SK-N-SH treated with all-trans-retinoic acid at 6 μM for 48 hours (cell line): Measurements from ENCODE around the gene TPST2.
A peak's percentile ranks its signal among the peaks of the same experiment; 100 is the strongest.

Experiments used
- ATAC-seq: fragments of 200-7000 bp; cut with Tn5 transposase; 3 replicates; pipeline ENCODE4 v1.9.1; 2020; ENCODE audit warnings: mild to moderate bottlenecking, moderate library complexity
- BACH2 ChIP-seq: fragments of 250-450 bp; sonication (Bioruptor Pico); IDR thresholded peaks from 2 replicates; pipeline ENCODE4 v1.9.0; 2021; ENCODE audit warnings: mild to moderate bottlenecking, borderline replicate concordance
- CSDC2 ChIP-seq: fragments of 250-450 bp; sonication (Bioruptor Pico); IDR thresholded peaks from 2 replicates; pipeline ENCODE4 v1.5.0; 2020; ENCODE audit warnings: mild to moderate bottlenecking, moderate library complexity
- ESRRG ChIP-seq: fragments of 250-450 bp; sonication (Bioruptor Pico); IDR thresholded peaks from 2 replicates; pipeline ENCODE4 v1.6.1; 2021; ENCODE audit warnings: mild to moderate bottlenecking
- GLIS3 ChIP-seq: fragments of 250-450 bp; sonication (Bioruptor Pico); IDR thresholded peaks from 2 replicates; pipeline ENCODE4 v1.5.0; 2020; ENCODE audit warnings: mild to moderate bottlenecking, moderate library complexity
- OSR1 ChIP-seq: fragments of 250-450 bp; sonication (Bioruptor Pico); IDR thresholded peaks from 2 replicates; pipeline ENCODE4 v1.8.0; 2022; ENCODE audit warnings: moderate library complexity, mild to moderate bottlenecking, inconsistent platforms
- RARB ChIP-seq: fragments of 250-450 bp; sonication (Bioruptor Pico); IDR thresholded peaks from 2 replicates; pipeline ENCODE4 v1.8.0; 2021; ENCODE audit warnings: mild to moderate bottlenecking, moderate library complexity
- SNAI2 ChIP-seq: fragments of 250-450 bp; sonication (Bioruptor Pico); IDR thresholded peaks from 2 replicates; pipeline ENCODE4 v1.5.0; 2020; ENCODE audit warnings: mild to moderate bottlenecking, moderate library complexity
- TCF4 ChIP-seq: fragments of 250-450 bp; sonication (Bioruptor Pico); IDR thresholded peaks from 2 replicates; pipeline ENCODE4 v1.8.0; 2021; ENCODE audit warnings: mild to moderate bottlenecking, moderate library complexity, borderline replicate concordance
- TOX ChIP-seq: fragments of 250-450 bp; sonication (Bioruptor Pico); IDR thresholded peaks from 2 replicates; pipeline ENCODE4 v1.8.0; 2021; ENCODE audit warnings: mild to moderate bottlenecking, moderate library complexity, borderline replicate concordance
- ZC3H10 ChIP-seq: fragments of 250-450 bp; sonication (Bioruptor Pico); IDR thresholded peaks from 2 replicates; pipeline ENCODE4 v1.5.1; 2021; ENCODE audit warnings: mild to moderate bottlenecking, moderate library complexity
- ZFP3 ChIP-seq: fragments of 250-450 bp; sonication (Bioruptor Pico); IDR thresholded peaks from 2 replicates; pipeline ENCODE4 v1.5.0; 2020; ENCODE audit warnings: mild to moderate bottlenecking, moderate library complexity
- ZNF565 ChIP-seq: fragments of 450-650 bp; formaldehyde crosslinking; conservative IDR thresholded peaks from 2 replicates; pipeline ENCODE4 v1.5.0; 2020; ENCODE audit warnings: low read depth, mild to moderate bottlenecking, moderate library complexity
- ZNF70 ChIP-seq: fragments of 450-650 bp; formaldehyde crosslinking; IDR thresholded peaks from 2 replicates; pipeline ENCODE4 v1.5.0; 2020; ENCODE audit warnings: mild to moderate bottlenecking, moderate library complexity
- ZNF8 ChIP-seq: fragments of 450-650 bp; formaldehyde crosslinking; IDR thresholded peaks from 2 replicates; pipeline ENCODE4 v1.5.0; 2020; ENCODE audit warnings: mild to moderate bottlenecking, moderate library complexity
- TF ChIP-seq, protein P1 (sequence below): fragments of 250-450 bp; sonication (Bioruptor Pico); IDR thresholded peaks from 2 replicates; pipeline ENCODE4 v1.5.1; 2021; ENCODE audit warnings: mild to moderate bottlenecking, moderate library complexity
- TF ChIP-seq, protein P2 (sequence below): fragments of 250-450 bp; sonication (Bioruptor Pico); IDR thresholded peaks from 2 replicates; pipeline ENCODE4 v1.8.0; 2020; ENCODE audit warnings: mild to moderate bottlenecking, moderate library complexity, borderline replicate concordance
- TF ChIP-seq, protein P3 (sequence below): fragments of 250-450 bp; sonication (Bioruptor Pico); IDR thresholded peaks from 2 replicates; pipeline ENCODE4 v1.5.0; 2020; ENCODE audit warnings: mild to moderate bottlenecking, moderate library complexity
- TF ChIP-seq, protein P4 (sequence below): fragments of 250-450 bp; sonication (Bioruptor Pico); IDR thresholded peaks from 2 replicates; pipeline ENCODE4 v1.5.1; 2020; ENCODE audit warnings: low read depth, mild to moderate bottlenecking, moderate library complexity

The TPST2 gene

DNA sequence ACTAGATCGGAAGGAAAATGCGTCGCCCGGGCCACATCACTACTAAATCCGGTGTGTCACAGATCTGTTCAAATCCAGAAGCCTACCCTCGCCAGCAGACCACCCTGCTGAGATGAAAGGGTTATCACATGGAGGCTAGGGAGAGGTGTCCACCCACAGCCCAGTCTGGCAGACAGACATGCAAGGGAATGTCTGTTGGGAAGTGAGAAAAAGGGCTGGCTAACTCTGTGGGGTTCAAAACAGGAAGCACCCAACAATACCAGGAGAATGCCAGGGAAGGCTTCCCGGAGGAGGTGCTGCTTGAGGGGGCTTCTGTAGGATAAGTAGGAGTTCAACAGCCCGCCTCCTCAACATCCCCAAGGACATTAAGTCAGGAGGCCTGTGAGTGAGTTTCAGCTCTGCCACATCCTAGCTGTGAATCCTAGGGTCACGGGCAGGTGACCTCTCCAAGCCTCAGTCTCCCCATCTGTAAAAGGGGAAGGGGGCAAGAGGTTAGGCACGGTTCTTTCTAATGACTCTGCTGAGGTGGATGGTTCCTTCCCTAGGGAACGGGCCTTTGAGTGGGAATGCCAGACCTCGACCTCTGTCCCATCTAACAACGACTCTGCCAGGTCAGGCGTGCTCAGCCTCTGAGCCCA, 1.1 kb downstream of the TPST2 start:
- no peak for ATAC-seq
- TF ChIP-seq ZFP3 (CRISPR knock-in tag) (peak; percentile 99), RARB (no peak), CSDC2 (no peak), SNAI2 (CRISPR knock-in tag) (no peak), ESRRG (CRISPR knock-in tag) (no peak), ZC3H10 (CRISPR knock-in tag) (no peak), ZNF8 (CRISPR knock-in tag) (no peak)

DNA sequence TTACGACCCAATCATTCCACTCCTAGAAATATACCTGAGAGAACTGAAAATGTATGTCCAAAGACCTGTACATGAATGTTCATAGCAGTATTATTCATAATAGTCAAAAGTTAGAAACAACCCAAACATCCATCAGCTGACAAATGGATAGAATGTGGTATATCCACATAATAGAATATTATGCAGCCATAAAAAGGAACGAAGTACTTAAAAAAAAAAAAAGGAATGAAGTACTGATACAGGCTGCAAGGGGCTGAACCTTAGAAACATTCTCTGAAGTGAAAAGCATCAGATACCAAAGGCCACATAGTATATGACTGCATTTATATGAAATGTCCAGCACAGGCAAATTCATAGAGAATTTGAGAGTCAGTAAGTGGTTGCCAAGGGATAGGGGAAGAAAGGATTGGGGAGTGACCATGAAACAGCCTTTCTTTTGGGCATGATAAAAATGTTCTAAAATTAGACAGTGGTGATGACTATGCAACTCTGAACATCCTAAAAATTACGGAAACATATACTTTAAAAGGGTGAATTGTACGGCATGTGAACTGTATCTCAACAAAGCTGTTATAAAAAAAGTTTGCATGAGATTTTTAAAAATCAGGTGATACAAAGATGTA, 1.8 kb downstream of the TPST2 start:
- ATAC-seq: no peak
- TF ChIP-seq ZC3H10 (CRISPR knock-in tag): no peak
- peak; percentile 98 for TF ChIP-seq ZNF8 (CRISPR knock-in tag)

DNA sequence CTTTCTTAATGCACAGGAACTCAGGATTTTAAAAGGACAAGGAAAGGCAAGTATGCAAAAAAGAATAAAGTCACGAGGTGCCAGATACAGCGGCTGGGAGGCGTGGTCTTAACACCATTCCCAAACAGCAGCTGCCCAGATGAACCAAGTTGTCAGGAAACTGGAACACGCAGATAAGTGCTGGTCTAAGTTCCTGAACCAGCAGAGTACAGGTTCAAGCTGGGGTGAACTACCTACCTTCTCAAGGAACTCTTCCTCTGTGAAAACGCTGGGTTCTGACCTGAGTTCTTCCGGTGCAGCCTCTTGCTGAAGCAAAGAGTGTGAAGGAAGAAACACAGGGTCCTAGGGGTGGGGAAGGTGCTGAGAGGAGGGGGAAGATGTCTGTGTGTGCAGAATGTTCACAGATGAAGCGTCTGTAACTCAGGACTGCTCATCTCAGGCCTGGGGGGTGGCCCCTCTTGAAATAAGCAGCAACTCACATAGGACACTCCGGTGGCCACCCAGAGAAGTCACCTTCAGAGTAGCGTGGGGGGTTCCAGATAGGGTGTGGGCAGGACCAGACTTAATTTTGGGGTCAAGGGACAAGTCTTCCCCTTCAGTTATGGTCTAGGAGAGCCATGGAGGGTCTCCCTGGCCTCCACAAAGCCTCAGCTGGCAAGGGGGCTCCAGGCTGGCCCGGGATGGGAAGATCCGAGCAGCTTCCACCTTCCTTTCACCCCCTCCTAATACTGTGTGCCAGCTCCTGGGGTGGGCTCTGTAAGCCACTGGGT, 3.2 kb downstream of the TPST2 start:
- TF ChIP-seq, protein P1, sequence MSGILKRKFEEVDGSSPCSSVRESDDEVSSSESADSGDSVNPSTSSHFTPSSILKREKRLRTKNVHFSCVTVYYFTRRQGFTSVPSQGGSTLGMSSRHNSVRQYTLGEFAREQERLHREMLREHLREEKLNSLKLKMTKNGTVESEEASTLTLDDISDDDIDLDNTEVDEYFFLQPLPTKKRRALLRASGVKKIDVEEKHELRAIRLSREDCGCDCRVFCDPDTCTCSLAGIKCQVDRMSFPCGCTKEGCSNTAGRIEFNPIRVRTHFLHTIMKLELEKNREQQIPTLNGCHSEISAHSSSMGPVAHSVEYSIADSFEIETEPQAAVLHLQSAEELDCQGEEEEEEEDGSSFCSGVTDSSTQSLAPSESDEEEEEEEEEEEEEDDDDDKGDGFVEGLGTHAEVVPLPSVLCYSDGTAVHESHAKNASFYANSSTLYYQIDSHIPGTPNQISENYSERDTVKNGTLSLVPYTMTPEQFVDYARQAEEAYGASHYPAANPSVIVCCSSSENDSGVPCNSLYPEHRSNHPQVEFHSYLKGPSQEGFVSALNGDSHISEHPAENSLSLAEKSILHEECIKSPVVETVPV (CRISPR knock-in tag): no peak
- ATAC-seq: no peak

DNA sequence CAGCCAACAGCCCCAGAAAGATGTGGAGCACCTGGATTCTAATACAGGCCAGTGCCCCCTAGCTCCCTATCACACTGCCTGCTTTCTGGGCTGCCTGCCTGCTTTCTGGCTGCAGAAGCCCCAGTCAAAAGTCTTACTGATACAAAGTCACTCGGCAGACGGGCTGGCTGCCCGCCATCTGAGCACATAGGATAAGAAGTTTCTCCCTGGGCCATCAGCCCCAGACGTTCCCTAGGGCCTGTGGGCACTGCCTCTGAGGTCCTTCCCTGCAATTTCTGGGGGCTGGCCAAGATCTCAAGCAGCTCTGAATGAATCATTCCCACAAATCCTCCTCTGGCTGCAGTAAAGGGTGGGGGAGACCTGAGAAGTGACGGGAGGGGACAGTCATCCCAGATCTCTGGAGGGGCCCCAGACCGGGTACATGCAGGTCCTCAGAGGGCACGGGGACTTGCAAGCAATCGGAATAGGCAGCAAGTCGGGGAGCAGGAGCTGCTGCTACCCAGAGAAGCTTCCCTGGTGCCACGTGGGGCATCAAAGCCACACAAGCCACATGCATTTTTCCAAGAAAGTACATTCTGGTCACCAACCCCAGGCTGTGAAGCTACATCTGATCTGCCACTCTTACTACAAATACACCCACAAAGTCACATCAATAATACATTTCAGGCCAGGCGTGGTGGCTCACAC, 4.7 kb downstream of the TPST2 start:
- TF ChIP-seq TCF4 (CRISPR knock-in tag): 0 out of 2 replicates have a peak, but pooled peaks have one; percentile 24
- TF ChIP-seq, protein P1 (CRISPR knock-in tag): no peak
- TF ChIP-seq ZC3H10 (CRISPR knock-in tag): no peak
- TF ChIP-seq GLIS3 (CRISPR knock-in tag): no peak
- no peak for TF ChIP-seq BACH2 (CRISPR knock-in tag)
- no peak for TF ChIP-seq OSR1 (CRISPR knock-in tag)
- TF ChIP-seq, protein P2, sequence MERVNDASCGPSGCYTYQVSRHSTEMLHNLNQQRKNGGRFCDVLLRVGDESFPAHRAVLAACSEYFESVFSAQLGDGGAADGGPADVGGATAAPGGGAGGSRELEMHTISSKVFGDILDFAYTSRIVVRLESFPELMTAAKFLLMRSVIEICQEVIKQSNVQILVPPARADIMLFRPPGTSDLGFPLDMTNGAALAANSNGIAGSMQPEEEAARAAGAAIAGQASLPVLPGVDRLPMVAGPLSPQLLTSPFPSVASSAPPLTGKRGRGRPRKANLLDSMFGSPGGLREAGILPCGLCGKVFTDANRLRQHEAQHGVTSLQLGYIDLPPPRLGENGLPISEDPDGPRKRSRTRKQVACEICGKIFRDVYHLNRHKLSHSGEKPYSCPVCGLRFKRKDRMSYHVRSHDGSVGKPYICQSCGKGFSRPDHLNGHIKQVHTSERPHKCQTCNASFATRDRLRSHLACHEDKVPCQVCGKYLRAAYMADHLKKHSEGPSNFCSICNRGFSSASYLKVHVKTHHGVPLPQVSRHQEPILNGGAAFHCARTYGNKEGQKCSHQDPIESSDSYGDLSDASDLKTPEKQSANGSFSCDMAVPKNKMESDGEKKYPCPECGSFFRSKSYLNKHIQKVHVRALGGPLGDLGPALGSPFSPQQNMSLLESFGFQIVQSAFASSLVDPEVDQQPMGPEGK: 0 out of 2 replicates have a peak, but pooled peaks have one; percentile 15
- TF ChIP-seq RARB: no peak
- TF ChIP-seq, protein P3, sequence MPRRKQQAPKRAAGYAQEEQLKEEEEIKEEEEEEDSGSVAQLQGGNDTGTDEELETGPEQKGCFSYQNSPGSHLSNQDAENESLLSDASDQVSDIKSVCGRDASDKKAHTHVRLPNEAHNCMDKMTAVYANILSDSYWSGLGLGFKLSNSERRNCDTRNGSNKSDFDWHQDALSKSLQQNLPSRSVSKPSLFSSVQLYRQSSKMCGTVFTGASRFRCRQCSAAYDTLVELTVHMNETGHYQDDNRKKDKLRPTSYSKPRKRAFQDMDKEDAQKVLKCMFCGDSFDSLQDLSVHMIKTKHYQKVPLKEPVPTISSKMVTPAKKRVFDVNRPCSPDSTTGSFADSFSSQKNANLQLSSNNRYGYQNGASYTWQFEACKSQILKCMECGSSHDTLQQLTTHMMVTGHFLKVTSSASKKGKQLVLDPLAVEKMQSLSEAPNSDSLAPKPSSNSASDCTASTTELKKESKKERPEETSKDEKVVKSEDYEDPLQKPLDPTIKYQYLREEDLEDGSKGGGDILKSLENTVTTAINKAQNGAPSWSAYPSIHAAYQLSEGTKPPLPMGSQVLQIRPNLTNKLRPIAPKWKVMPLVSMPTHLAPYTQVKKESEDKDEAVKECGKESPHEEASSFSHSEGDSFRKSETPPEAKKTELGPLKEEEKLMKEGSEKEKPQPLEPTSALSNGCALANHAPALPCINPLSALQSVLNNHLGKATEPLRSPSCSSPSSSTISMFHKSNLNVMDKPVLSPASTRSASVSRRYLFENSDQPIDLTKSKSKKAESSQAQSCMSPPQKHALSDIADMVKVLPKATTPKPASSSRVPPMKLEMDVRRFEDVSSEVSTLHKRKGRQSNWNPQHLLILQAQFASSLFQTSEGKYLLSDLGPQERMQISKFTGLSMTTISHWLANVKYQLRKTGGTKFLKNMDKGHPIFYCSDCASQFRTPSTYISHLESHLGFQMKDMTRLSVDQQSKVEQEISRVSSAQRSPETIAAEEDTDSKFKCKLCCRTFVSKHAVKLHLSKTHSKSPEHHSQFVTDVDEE (CRISPR knock-in tag): no peak
- no peak for TF ChIP-seq ZNF565 (CRISPR knock-in tag)
- no peak for TF ChIP-seq ZNF70
- TF ChIP-seq, protein P4, sequence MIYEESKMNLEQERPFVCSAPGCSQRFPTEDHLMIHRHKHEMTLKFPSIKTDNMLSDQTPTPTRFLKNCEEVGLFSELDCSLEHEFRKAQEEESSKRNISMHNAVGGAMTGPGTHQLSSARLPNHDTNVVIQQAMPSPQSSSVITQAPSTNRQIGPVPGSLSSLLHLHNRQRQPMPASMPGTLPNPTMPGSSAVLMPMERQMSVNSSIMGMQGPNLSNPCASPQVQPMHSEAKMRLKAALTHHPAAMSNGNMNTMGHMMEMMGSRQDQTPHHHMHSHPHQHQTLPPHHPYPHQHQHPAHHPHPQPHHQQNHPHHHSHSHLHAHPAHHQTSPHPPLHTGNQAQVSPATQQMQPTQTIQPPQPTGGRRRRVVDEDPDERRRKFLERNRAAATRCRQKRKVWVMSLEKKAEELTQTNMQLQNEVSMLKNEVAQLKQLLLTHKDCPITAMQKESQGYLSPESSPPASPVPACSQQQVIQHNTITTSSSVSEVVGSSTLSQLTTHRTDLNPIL: no peak
- TF ChIP-seq TOX (CRISPR knock-in tag): no peak
- ATAC-seq: peak; percentile 81
